MCF 10A (cell line): ENCODE data around the gene B9D1. TPM values are rescaled to one million over a fixed set of nuclear protein-coding genes. Genes with fewer than 3 reads are reported as not detected.
A peak's percentile ranks its signal among the peaks of the same experiment; 100 is the strongest.

Experiments used
- BruUV-seq: library from RNA; stranded (reverse); fragments of 400-500 nt; replicated peaks from 2 replicates; lab custom pipeline; 2021; lab: Mats Ljungman, UMichigan
- CTCF ChIA-PET: fragments of 300-600 bp; sonication (Branson Sonifier 250); formaldehyde crosslinking; extraction: SDS; loops from one replicate; lab custom pipeline; 2021; ENCODE audit warnings: antibody characterized with exemption, inconsistent platforms; lab: Yijun Ruan, JAX
- POLR2A ChIA-PET: fragments of 300-600, 350-650 bp; sonication (Branson Sonifier 250); formaldehyde crosslinking; extraction: SDS; loops from one replicate; lab custom pipeline; 2020; ENCODE audit warnings: antibody characterized with exemption, inconsistent platforms; lab: Yijun Ruan, JAX
- DNase-seq: peaks from one replicate; pipeline ENCODE4 v3.0.0-alpha.2; 2018; ENCODE audit not compliant: unreplicated experiment
- H3K27ac Mint-ChIP-seq: one replicate; pipeline ENCODE4 v1.8.0; 2022; ENCODE audit warnings: mild to moderate bottlenecking, low read depth, mixed read lengths; ENCODE audit not compliant: unreplicated experiment
- H3K27me3 Mint-ChIP-seq: one replicate; pipeline ENCODE4 v1.8.0; 2022; ENCODE audit warnings: mixed read lengths; ENCODE audit not compliant: insufficient read depth, unreplicated experiment
- H3K36me3 Mint-ChIP-seq: one replicate; pipeline ENCODE4 v1.8.0; 2022; ENCODE audit warnings: mild to moderate bottlenecking, moderate library complexity, mixed read lengths; ENCODE audit not compliant: insufficient read depth, unreplicated experiment
- H3K4me1 Mint-ChIP-seq: one replicate; pipeline ENCODE4 v1.8.0; 2022; ENCODE audit warnings: mixed read lengths; ENCODE audit not compliant: insufficient read depth, unreplicated experiment
- H3K4me3 Mint-ChIP-seq: one replicate; pipeline ENCODE4 v1.8.0; 2022; ENCODE audit warnings: mild to moderate bottlenecking, moderate library complexity, mixed read lengths; ENCODE audit not compliant: unreplicated experiment
- H3K9me3 Mint-ChIP-seq: one replicate; pipeline ENCODE4 v1.8.0; 2022; ENCODE audit warnings: mixed read lengths; ENCODE audit not compliant: unreplicated experiment
- intact Hi-C: fragments of 100-400 bp; cut with micrococcal nuclease; formaldehyde crosslinking; loops from 2 replicates; pipeline ENCODE4 v1.14.1; 2022
- total RNA-seq: library from RNA; stranded (reverse); gene quantifications from 2 replicates; pipeline ENCODE4 v1.2.3, GENCODE V29; 2022
- TF ChIP-seq, protein P1 (sequence below): fragments of 200-600 bp; IDR thresholded peaks from one replicate; pipeline ENCODE4 v1.8.0; 2022; ENCODE audit warnings: antibody characterized with exemption, mild to moderate bottlenecking; ENCODE audit not compliant: unreplicated experiment

B9D1 gene
- total RNA-seq, 1 experiment from 2014 or later = 33.0 TPM

- H3K9me3 Mint-ChIP-seq = no peaks in the 10 kb centered on the region
- TF ChIP-seq, protein P1, sequence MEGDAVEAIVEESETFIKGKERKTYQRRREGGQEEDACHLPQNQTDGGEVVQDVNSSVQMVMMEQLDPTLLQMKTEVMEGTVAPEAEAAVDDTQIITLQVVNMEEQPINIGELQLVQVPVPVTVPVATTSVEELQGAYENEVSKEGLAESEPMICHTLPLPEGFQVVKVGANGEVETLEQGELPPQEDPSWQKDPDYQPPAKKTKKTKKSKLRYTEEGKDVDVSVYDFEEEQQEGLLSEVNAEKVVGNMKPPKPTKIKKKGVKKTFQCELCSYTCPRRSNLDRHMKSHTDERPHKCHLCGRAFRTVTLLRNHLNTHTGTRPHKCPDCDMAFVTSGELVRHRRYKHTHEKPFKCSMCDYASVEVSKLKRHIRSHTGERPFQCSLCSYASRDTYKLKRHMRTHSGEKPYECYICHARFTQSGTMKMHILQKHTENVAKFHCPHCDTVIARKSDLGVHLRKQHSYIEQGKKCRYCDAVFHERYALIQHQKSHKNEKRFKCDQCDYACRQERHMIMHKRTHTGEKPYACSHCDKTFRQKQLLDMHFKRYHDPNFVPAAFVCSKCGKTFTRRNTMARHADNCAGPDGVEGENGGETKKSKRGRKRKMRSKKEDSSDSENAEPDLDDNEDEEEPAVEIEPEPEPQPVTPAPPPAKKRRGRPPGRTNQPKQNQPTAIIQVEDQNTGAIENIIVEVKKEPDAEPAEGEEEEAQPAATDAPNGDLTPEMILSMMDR = no peak
- peaks cover 16% of the 10 kb centered on the region for H3K4me1 Mint-ChIP-seq
- BruUV-seq = no TSS peak
- peak; percentile 43 for DNase-seq
- H3K4me3 Mint-ChIP-seq = peak overlapping the region; percentile 94
- ChIA-PET CTCF (interaction anchor here (0.6 to 1.9 kb wide), 3 partner anchors 20 to 390 kb away, joined by 3 to 21 read pairs (median 5); no protein-coding TSS in a partner anchor), POLR2A (interaction anchor here (0.5 to 3.6 kb wide), 12 partner anchors 8 to 1664 kb away, joined by 3 to 54 read pairs (median 4); partner anchors contain the start of genes B9D1 and MFAP4)
- intact Hi-C loops = loop anchor here (5.0 kb wide), 2 partner anchors 70 to 375 kb away; no protein-coding TSS in a partner anchor
- H3K27ac Mint-ChIP-seq = peak overlapping the region; percentile 99
- H3K36me3 Mint-ChIP-seq = peaks cover 10% of the 10 kb centered on the region
- H3K27me3 Mint-ChIP-seq = no peaks in the 10 kb centered on the region
These were observed 14.3 kb upstream of the B9D1 start for GRCh38 chr17:19376811-19377210.

- intact Hi-C loops = loop anchor here (5.0 kb wide), 2 partner anchors 72 to 377 kb away; no protein-coding TSS in a partner anchor
- ChIA-PET POLR2A (interaction anchor here (1.0 to 1.6 kb wide), 2 partner anchors 72 to 377 kb away, joined by 3 read pairs; no protein-coding TSS in a partner anchor), CTCF (interaction anchor here (0.6 to 0.9 kb wide), 2 partner anchors 12 to 69 kb away, joined by 3 to 4 read pairs; no protein-coding TSS in a partner anchor)
- no peaks in the 10 kb centered on the region for H3K27me3 Mint-ChIP-seq
- BruUV-seq = no TSS peak
- peaks cover 16% of the 10 kb centered on the region for H3K4me1 Mint-ChIP-seq
- TF ChIP-seq, protein P1 = no peak
- no peaks in the 10 kb centered on the region for H3K9me3 Mint-ChIP-seq
- H3K36me3 Mint-ChIP-seq = peaks cover 5% of the 10 kb centered on the region
- no peak for DNase-seq
- H3K4me3 Mint-ChIP-seq = peak overlapping the region; percentile 43
- no peak overlapping the region for H3K27ac Mint-ChIP-seq
These were observed 13.2 kb upstream of the B9D1 start for GRCh38 chr17:19375732-19376131.

- no peaks in the 10 kb centered on the region for H3K9me3 Mint-ChIP-seq
- no peak for DNase-seq
- no peaks in the 10 kb centered on the region for H3K27me3 Mint-ChIP-seq
- BruUV-seq = no TSS peak
- no peak overlapping the region for H3K27ac Mint-ChIP-seq
- H3K4me1 Mint-ChIP-seq = peaks cover 8% of the 10 kb centered on the region
- TF ChIP-seq, protein P1 = no peak
- POLR2A ChIA-PET = interaction anchor here (0.6 to 0.9 kb wide), 2 partner anchors 15 to 135 kb away, joined by 3 to 4 read pairs; no protein-coding TSS in a partner anchor
- H3K36me3 Mint-ChIP-seq = peaks cover 1% of the 10 kb centered on the region
- H3K4me3 Mint-ChIP-seq = no peak overlapping the region
- CTCF ChIA-PET = interaction anchor here (1.4 to 3.9 kb wide), 2 partner anchors 11 to 73 kb away, joined by 4 to 18 read pairs; partner anchors contain the start of gene B9D1
- intact Hi-C loops = no loop called here
These were observed 11.6 kb upstream of the B9D1 start for GRCh38 chr17:19374136-19374535.

GRCh38 chr17:19372866-19373504 lies 10.5 kb upstream of the B9D1 start:
- peaks cover 7% of the 10 kb centered on the region for H3K4me1 Mint-ChIP-seq
- no peaks in the 10 kb centered on the region for H3K36me3 Mint-ChIP-seq
- BruUV-seq = no TSS peak
- no peaks in the 10 kb centered on the region for H3K27me3 Mint-ChIP-seq
- no peak overlapping the region for H3K27ac Mint-ChIP-seq
- no peaks in the 10 kb centered on the region for H3K9me3 Mint-ChIP-seq
- ChIA-PET CTCF (interaction anchor here (0.7 to 3.9 kb wide), 2 partner anchors 10 to 291 kb away, joined by 5 to 18 read pairs; partner anchors contain the start of gene B9D1), POLR2A (interaction anchor here (0.5 kb wide), 1 partner anchor 18 kb away, joined by 3 read pairs; no protein-coding TSS in a partner anchor)
- no peak overlapping the region for H3K4me3 Mint-ChIP-seq
- TF ChIP-seq, protein P1 = no peak
- DNase-seq = no peak
- intact Hi-C loops = no loop called here
